Measurements from ENCODE around the gene SLC66A2. TPM values are rescaled to one million over a fixed set of nuclear protein-coding genes. Genes with fewer than 3 reads are reported as not detected.

Gene SLC66A2
- total and polyA plus RNA-seq, 2 of the 13 experiments (the other 11 are each of a cell fraction or from before 2014, with no cell fraction given) = 33.5 to 41.9 TPM

- TF ChIP-seq ZZZ3 (CRISPR knock-in tag; IDR thresholded peaks at IDR 0.05; ENCODE audit: borderline replicate concordance) (no peak), SAP130 (CRISPR knock-in tag; IDR thresholded peaks at IDR 0.05; ENCODE audit: low read depth) (peak; percentile 74), PHF5A (CRISPR knock-in tag; IDR thresholded peaks at IDR 0.05; ENCODE audit: low read depth, unreplicated experiment) (no peak), HDAC1 (CRISPR knock-in tag; IDR thresholded peaks at IDR 0.05) (no peak; the same call in none of the 2 replicates), KLF12 (CRISPR knock-in tag; IDR thresholded peaks at IDR 0.05; ENCODE audit: borderline replicate concordance) (peak; percentile 18; the same call in 1 of the 2 replicates), ZNF713 (CRISPR knock-in tag; IDR thresholded peaks at IDR 0.05) (peak; percentile 68; the same call in 1 of the 2 replicates), ELF1 (CRISPR knock-in tag; IDR thresholded peaks at IDR 0.05) (no peak), ZFP36L2 (CRISPR knock-in tag; IDR thresholded peaks at IDR 0.05) (no peak), MXD4 (CRISPR knock-in tag; IDR thresholded peaks at IDR 0.05) (peak; percentile 20; the same call in 1 of the 2 replicates), TRAFD1 (CRISPR knock-in tag; IDR thresholded peaks at IDR 0.05; ENCODE audit: borderline replicate concordance) (no peak), ZNF644 (CRISPR knock-in tag; IDR thresholded peaks at IDR 0.05; ENCODE audit: low read depth) (no peak), ZNF143 (CRISPR knock-in tag; IDR thresholded peaks at IDR 0.05) (no peak), ZNF737 (CRISPR knock-in tag; IDR thresholded peaks at IDR 0.05; ENCODE audit: borderline replicate concordance) (no peak), SETDB1 (CRISPR knock-in tag; IDR thresholded peaks at IDR 0.05; ENCODE audit: borderline replicate concordance) (no peak), MTA1 (CRISPR knock-in tag; IDR thresholded peaks at IDR 0.05; ENCODE audit: borderline replicate concordance) (peak; percentile 20; the same call in 1 of the 2 replicates), ZBTB20 (CRISPR knock-in tag; IDR thresholded peaks at IDR 0.05; ENCODE audit: borderline replicate concordance, low read depth) (no peak), THAP11 (CRISPR knock-in tag; IDR thresholded peaks at IDR 0.05) (peak; percentile 47; the same call in 1 of the 2 replicates), ZNF530 (CRISPR knock-in tag; IDR thresholded peaks at IDR 0.05; ENCODE audit: low read depth) (no peak), GZF1 (CRISPR knock-in tag; IDR thresholded peaks at IDR 0.05) (no peak), RFX1 (IDR thresholded peaks at IDR 0.05) (no peak), RORA (CRISPR knock-in tag; IDR thresholded peaks at IDR 0.05) (no peak)
- TF ChIP-seq, protein P1, sequence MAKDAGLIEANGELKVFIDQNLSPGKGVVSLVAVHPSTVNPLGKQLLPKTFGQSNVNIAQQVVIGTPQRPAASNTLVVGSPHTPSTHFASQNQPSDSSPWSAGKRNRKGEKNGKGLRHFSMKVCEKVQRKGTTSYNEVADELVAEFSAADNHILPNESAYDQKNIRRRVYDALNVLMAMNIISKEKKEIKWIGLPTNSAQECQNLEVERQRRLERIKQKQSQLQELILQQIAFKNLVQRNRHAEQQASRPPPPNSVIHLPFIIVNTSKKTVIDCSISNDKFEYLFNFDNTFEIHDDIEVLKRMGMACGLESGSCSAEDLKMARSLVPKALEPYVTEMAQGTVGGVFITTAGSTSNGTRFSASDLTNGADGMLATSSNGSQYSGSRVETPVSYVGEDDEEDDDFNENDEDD (CRISPR knock-in tag; IDR thresholded peaks at IDR 0.05; ENCODE audit: borderline replicate concordance) = peak; percentile 74; the same call in 1 of the 2 replicates
- TF ChIP-seq, protein P2, sequence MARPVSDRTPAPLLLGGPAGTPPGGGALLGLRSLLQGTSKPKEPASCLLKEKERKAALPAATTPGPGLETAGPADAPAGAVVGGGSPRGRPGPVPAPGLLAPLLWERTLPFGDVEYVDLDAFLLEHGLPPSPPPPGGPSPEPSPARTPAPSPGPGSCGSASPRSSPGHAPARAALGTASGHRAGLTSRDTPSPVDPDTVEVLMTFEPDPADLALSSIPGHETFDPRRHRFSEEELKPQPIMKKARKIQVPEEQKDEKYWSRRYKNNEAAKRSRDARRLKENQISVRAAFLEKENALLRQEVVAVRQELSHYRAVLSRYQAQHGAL (CRISPR knock-in tag; IDR thresholded peaks at IDR 0.05; ENCODE audit: not compliant biosample characterization) = no peak
- TF ChIP-seq, protein P3, sequence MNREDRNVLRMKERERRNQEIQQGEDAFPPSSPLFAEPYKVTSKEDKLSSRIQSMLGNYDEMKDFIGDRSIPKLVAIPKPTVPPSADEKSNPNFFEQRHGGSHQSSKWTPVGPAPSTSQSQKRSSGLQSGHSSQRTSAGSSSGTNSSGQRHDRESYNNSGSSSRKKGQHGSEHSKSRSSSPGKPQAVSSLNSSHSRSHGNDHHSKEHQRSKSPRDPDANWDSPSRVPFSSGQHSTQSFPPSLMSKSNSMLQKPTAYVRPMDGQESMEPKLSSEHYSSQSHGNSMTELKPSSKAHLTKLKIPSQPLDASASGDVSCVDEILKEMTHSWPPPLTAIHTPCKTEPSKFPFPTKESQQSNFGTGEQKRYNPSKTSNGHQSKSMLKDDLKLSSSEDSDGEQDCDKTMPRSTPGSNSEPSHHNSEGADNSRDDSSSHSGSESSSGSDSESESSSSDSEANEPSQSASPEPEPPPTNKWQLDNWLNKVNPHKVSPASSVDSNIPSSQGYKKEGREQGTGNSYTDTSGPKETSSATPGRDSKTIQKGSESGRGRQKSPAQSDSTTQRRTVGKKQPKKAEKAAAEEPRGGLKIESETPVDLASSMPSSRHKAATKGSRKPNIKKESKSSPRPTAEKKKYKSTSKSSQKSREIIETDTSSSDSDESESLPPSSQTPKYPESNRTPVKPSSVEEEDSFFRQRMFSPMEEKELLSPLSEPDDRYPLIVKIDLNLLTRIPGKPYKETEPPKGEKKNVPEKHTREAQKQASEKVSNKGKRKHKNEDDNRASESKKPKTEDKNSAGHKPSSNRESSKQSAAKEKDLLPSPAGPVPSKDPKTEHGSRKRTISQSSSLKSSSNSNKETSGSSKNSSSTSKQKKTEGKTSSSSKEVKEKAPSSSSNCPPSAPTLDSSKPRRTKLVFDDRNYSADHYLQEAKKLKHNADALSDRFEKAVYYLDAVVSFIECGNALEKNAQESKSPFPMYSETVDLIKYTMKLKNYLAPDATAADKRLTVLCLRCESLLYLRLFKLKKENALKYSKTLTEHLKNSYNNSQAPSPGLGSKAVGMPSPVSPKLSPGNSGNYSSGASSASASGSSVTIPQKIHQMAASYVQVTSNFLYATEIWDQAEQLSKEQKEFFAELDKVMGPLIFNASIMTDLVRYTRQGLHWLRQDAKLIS (CRISPR knock-in tag; IDR thresholded peaks at IDR 0.05) = peak; percentile 52; the same call in 1 of the 2 replicates
These were observed 13.1 kb upstream of the SLC66A2 start, which contains the start of gene HSBP1L1 (continued) for GRCh38 chr18:79964330-79965118.
